T-helper 2 cell treated with Interferon-gamma antibody and Interleukin-4, amounts not matched to agents 100 ng/mL and 5 ng/mL, for 36 hours (primary cell): ENCODE data around the gene TENM3. TPM values are rescaled to one million over a fixed set of nuclear protein-coding genes. Genes with fewer than 3 reads are reported as not detected.

ENCODE experiments used
- intact Hi-C: fragments of 100-400 bp; cut with micrococcal nuclease; formaldehyde crosslinking; loops from one replicate; pipeline ENCODE4 v1.15.1; 2023
- total RNA-seq: library from RNA; stranded (reverse); gene quantifications from 2 replicates; pipeline ENCODE4 v1.2.3, GENCODE V29; 2022

The TENM3 gene
- total RNA-seq, 1 donor from 2014 or later, result not detected

DNA sequence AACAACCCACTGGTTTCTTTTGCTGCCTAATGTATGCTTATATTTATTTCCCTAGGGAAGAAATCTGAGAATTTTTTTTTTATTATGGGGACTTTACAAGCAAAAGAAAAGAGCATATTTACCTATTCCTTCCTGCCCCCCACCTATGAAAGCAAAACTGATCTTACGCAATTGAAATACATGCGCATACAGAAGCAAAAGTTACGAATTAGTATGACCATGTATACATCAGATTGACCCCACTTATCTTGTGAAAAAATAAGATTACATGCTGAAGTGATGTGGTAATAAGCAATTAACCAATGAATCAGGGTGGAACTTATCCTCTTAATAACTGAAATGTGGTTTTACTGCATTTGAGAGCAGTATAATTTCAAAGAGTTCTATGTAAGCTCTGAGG lies 151.0 kb downstream of the TENM3 start:
- intact Hi-C loops, result no loop called here

- intact Hi-C loops, result no loop called here
Observed at GRCh38 chr4:182400081-182400480, 156.9 kb downstream of the TENM3 start.

- intact Hi-C loops, result no loop called here
Observed at GRCh38 chr4:182400790-182401189, 157.6 kb downstream of the TENM3 start.

DNA sequence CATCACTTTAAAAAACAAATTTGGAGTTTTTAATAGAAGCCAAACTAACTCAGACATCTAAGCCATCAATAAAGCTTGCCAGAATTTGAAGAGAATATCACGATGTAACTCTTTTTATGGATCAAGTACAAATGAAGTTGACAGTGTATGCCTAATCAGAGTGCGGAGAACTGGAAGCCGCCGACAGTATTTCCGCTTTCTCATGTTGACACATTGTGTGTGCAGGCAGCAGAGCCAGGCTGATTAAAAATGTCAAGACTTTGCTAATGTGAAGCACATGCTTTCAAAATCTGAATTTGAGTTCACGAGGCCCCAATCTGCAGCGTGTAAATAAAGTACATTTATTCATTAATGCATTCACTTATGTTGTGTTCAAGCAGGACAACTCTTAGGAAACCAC lies 161.2 kb downstream of the TENM3 start:
- intact Hi-C loops, result no loop called here

GRCh38 chr4:182405087-182405486 lies 161.9 kb downstream of the TENM3 start:
- intact Hi-C loops, result no loop called here

DNA sequence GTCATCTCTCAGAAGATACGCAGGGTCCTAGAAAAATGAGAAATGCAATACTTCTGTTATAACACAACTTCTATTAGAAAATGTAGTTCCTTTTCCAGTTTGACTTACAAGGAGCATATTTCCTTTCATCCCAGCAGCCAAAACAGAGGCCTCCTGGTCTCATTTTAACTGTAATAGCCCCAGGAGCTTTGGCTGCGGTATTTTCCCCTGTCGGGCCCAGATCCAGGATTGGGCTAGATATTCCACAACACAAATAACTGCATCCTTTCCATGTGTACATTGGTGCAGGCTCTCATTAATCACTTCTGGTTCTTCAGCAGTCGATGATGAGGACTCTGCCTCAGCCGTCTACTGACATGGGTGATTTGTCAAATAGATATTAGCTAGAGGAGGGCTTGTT lies 166.1 kb downstream of the TENM3 start:
- intact Hi-C loops, result no loop called here

DNA sequence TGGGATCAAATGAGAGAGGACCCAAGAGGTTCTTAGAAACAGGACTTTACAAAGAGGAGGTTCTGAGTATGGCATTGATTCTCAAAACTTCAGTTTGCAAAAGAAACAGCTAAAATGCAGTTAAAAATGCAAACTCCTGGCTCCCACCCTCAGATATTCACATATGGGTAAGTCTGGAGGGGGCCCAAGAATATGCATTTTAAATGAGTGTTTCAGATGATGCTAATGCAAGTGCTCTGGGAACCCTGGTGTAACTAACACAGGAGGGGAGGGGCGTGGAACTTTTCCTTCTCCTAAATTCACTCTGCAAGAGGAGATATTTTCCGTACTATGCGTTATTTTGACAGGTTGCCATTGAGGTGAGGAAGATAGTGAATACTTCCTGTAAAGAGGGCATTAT lies 168.2 kb downstream of the TENM3 start:
- intact Hi-C loops, result no loop called here

DNA sequence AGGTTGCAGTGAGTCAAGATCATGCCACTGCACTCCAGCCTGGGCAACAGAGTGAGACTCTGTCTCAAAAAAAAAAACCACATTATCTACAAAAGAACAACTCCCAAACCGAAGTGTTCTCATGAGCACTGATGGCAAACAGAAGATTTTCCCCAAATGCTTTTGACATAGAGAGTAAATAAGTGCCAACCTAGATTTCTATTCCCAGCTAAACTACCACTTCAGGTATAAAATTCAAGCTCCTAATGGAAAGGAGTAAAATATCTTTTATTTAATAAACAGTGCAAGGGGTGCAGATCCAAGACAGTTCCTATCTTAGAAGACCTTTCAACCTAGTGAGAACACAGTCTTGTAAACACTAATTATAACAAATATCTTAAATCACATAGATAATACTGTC lies 170.3 kb downstream of the TENM3 start:
- intact Hi-C loops, result no loop called here

GRCh38 chr4:182415116-182415515 lies 171.9 kb downstream of the TENM3 start:
- intact Hi-C loops, result no loop called here

GRCh38 chr4:182416067-182416466 lies 172.9 kb downstream of the TENM3 start:
- intact Hi-C loops, result no loop called here

- intact Hi-C loops, result no loop called here
Observed at GRCh38 chr4:182418054-182418734, 175.0 kb downstream of the TENM3 start.

- intact Hi-C loops, result no loop called here
Observed at GRCh38 chr4:182420189-182420588, 177.0 kb downstream of the TENM3 start.

- intact Hi-C loops, result no loop called here
Observed at GRCh38 chr4:182421753-182422152, 178.6 kb downstream of the TENM3 start.

GRCh38 chr4:182425302-182425701 lies 182.1 kb downstream of the TENM3 start:
- intact Hi-C loops, result no loop called here

GRCh38 chr4:182426901-182427300 lies 183.7 kb downstream of the TENM3 start:
- intact Hi-C loops, result no loop called here

GRCh38 chr4:182427554-182427953 lies 184.4 kb downstream of the TENM3 start:
- intact Hi-C loops, result no loop called here

DNA sequence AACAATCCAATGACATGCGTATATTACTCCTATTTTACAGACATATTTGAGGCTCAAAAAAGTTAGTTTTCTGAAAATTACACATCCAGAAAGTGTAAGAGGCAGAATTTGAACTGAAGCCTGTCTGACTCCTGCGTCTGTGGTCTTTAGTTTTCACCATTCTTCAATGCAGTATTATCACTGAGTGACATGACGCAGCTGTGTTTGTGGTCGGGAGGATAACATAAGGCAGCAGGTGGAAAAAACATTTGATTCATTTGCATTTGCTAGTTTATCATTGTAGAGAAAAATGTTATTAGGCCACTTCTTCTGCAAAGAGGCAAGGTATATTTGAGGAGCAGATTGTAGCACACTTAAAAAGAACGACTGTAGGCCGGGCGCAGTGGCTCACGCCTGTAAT lies 186.7 kb downstream of the TENM3 start:
- intact Hi-C loops, result no loop called here

- intact Hi-C loops, result no loop called here
Observed at GRCh38 chr4:182432819-182433218, 189.6 kb downstream of the TENM3 start.

DNA sequence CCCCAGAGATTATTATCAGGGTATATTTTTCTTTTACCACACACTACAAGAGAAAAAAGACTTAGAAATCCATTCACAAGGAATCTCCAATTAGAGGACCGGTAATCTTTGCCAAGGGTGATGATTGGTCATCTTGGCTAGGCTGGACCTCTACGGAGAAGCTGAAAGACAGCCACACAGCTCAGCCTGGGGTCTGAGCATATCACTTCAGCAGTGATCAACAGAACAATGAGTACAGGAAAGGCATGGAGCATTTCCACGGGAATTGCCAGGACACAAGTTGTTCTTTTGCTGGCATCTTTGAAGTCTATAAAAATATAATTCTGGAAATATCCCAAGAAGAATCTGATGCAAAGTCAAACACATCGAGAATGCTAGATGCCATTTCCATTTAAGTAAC lies 191.5 kb downstream of the TENM3 start:
- intact Hi-C loops, result no loop called here

DNA sequence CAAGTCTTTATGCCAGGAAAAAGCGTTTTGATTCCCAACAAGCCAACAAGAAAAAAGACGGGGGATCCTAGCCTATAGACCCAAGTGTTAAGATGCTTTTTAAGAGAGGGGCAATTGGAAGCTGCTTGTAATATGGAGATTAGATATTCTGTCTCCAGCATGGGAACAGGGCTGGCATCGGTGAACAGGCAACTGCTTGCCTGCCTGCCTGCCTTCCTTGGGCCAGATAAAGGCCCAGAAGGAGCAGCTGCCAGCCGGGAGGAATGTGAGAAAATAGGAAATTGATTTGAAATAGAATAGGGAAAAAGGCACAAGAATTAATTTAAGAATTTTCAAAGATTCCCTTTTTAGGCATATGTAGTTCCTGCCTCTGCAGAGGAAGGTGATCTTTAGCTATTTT lies 192.2 kb downstream of the TENM3 start:
- intact Hi-C loops, result no loop called here

DNA sequence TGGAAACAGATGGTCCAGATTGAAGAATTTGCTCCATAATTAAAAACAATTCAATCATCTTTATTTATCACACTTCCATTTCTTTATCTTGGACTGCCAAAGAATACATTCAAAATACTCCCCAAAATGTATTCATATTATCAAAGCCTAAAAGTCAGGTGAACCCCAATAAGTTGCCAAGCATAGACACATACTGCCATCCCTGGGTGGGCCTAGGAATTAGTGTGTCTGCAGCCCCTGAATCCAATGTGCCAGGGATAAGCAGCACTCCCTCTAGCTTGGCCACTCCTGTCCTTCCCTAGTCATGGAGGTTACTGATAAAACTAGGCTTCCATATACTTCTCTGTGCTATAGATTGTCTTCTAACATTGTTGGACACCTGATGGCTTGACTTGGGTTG lies 199.9 kb downstream of the TENM3 start:
- intact Hi-C loops, result no loop called here

DNA sequence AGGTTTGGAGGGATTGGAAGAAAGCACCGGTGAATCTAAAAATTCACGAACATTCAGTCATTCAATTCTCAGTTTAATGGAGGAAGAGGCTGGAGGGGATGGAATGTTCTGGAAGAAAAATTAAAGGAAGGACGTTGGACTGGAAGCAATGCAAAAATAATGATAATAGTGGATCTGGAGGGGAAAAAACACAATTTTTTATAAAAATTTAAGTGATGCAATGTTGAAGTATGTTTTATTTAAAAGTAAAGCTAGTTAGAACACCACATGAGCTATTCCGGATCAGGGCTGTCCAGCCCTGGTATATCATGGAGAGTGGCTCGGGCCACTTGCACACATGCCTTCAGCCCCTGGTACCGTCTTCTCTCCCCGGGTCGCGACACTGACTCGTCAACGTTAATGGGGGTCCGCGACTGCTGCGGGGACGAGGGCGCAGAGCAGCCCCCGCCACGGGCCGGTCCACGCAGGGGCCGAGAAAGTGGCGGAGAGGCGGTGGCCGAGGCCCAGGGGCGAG lies 204.6 kb downstream of the TENM3 start:
- intact Hi-C loops, result loop anchor here (5.0 kb wide), 1 partner anchor 306 kb away; no protein-coding TSS in a partner anchor
